GM21390 (cell line): ENCODE data around the gene PGLYRP3.
"Not testable (repeated sequence)": the region's sequence is repeated elsewhere in the genome, so short reads cannot be mapped to it uniquely, and the experiment has no call there.

Source experiments
- ATAC-seq: cut with Tn5 transposase; IDR thresholded peaks from one replicate; pipeline ENCODE4 v1.9.1; 2021; ENCODE audit not compliant: unreplicated experiment

Gene PGLYRP3

GRCh38 chr1:153314388-153314787, 1.6 kb upstream of the PGLYRP3 start:
- ATAC-seq: not testable (repeated sequence)

GRCh38 chr1:153313288-153313687, 536 bp upstream of the PGLYRP3 start:
- no peak for ATAC-seq

DNA sequence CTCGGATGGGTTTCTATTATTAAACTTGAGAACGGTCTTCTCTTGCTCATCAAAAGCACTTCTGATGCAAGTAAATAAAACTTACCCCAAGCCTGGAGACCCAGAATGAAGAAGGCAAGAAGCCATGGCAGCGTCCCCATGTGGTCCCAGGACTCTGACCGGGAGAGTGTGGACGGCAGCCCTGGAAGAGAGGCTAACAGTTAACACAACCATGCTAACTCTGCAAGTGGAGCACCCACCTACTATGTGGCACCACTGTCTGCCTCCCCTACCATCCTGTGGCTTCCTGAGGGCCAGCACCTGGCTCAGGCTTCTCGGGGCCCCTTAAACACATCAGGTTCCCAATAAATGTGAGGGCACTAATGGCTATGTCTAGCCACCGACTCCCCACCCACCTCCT, 2.2 kb downstream of the PGLYRP3 start:
- ATAC-seq: no peak

DNA sequence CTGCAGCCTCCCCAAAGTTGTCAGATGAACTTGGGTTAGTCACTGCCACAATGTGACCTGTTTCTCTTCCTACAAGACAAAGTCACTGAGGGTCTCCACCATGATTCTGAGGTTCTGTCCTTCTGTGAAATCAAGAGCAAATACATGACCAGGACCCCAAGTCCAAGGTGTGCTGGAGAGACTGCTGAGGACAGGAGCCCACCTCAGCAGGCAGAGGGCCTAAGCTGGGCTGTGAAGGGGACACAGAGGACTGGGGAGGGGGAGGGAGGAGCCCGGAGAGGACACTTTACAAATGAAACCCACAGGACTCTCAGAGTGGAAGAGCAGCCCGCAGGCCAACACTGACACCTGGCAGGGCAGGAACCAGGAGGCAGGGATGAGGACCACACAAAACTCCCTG, 3.3 kb downstream of the PGLYRP3 start:
- no peak for ATAC-seq

- ATAC-seq: no peak
Observed at GRCh38 chr1:153308540-153308939, 4.2 kb downstream of the PGLYRP3 start.

GRCh38 chr1:153307221-153307600, 5.5 kb downstream of the PGLYRP3 start:
- no peak for ATAC-seq

GRCh38 chr1:153306303-153307220, 6.2 kb downstream of the PGLYRP3 start:
- ATAC-seq: no peak

DNA sequence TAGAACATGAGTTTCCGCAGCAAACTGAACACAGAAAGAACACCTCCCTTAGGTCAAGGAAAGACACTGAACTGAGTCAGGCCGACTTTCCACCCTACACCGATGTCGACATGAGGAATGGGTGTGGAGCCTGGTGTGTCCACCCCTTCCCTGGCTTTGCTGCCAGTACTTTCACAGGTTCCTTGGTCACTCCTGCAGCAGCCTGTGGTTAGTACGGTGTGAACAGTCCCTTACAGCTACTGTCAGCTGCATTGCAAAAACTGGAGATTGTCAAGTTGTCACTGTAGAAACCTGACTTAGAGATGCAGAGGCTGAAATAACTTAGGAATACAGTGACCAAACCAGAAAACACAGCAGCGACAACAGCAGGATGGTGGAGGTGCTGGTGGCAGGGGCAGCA, 7.1 kb downstream of the PGLYRP3 start:
- no peak for ATAC-seq

- no peak for ATAC-seq
Observed at GRCh38 chr1:153302308-153302707, 10.4 kb downstream of the PGLYRP3 start.

- ATAC-seq: no peak
Observed at GRCh38 chr1:153293851-153294250, 18.9 kb downstream of the PGLYRP3 start.

DNA sequence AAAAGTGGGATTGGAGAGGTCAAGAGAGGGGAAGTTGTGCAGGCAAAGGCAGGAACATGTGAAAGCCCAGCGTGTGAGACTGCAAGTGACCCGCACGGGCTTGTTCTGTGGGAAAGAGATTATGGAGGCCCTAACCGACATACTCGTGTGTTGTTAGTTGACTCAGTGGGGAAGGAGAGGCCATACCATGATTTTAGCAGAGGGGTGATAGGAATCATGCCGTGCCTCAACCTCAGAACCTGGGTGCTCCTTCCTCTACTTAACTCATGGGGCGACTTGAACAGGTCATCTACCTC, 19.3 kb downstream of the PGLYRP3 start:
- no peak for ATAC-seq

- no peak for ATAC-seq
Observed at GRCh38 chr1:153292740-153293479, 19.8 kb downstream of the PGLYRP3 start.

GRCh38 chr1:153292185-153292584, 20.6 kb downstream of the PGLYRP3 start:
- no peak for ATAC-seq

DNA sequence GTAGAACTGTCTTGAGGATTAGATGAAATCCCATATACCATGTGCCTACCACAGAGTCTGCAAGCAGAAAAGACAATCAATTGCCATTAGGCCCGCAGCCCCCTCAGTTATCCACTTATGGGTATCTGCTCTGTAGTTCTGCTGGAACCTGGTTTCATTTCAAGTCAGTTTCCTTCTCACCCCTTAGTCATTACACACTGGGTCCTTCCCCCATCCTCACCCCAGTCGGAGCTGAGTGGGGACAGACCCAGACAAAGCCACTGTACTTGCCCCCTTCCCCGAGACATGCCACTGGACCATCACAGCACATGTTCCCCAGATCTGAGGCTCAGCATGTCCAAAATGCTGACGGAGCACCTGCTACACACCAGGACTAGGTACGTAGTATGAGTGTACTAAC, 21.2 kb downstream of the PGLYRP3 start:
- no peak for ATAC-seq

DNA sequence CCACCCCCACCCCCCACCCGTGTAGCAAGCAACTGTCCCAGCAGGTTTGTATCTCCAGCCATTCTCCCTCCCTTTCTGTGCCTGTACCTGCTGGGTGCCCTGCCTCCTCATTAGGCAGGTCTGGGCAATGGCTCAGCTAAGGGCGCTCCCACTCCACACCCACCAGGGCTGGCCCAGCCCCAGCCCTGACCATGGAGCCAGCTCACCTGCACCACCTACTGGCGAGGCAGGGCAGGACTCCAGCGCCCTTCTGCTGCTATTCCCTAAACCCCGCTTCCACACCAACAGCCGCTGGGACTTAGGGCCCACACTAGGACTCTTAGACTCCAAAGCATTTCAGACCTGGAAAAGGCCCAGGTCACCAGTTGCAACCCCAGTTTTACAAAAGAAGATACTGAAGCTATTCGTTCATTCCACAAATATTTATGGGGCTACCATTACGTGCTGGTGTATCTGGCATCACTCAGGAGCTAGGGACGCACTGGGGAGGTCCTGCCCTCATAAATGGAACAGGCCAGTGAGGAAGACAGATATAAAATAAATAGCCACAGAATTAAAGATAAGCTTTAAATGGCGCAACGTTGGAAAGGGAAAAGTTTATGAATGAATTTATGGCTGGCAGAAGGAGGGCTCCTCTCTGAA, 24.0 kb downstream of the PGLYRP3 start:
- no peak for ATAC-seq

- no peak for ATAC-seq
Observed at GRCh38 chr1:153277852-153278251, 34.9 kb downstream of the PGLYRP3 start.

DNA sequence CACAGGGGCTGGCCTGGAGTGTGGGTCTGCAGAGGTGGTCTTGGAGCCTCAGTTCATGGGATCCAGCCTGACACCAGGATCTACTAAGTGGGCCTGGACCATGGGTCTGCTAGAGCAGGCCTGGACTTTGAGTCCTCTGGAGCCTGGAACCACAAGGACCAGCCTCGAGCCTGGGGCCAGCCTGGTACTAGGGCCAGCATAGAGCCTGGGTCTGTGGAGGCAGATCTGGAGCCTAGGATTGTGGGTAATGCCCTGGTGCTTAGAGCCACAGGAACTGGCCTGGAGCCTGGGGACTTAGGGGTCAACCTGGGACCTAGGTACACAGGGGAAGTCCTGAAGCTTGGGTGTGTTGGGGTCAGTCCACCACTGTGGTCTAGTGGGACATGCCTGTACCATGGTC, 40.6 kb downstream of the PGLYRP3 start:
- no peak for ATAC-seq

DNA sequence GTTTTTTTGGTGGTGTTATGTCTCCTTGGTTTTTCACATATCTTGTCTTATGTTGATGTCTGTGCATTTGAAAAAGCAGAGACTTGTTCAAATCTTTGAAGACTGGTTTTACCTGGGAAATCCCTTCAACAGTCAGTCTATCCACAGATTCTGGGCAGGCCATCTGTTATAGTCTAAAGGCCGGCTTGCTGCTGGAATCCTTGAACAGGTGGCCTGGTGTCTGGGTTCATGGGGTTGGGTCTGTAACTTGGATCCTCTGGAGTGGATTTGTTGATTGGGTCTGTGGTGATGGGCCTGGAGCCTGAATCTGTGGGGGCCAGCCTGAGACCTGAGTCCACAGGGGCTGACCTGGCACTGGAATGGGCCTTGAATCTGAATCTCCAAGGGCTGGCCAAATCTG, 41.0 kb downstream of the PGLYRP3 start:
- no peak for ATAC-seq

DNA sequence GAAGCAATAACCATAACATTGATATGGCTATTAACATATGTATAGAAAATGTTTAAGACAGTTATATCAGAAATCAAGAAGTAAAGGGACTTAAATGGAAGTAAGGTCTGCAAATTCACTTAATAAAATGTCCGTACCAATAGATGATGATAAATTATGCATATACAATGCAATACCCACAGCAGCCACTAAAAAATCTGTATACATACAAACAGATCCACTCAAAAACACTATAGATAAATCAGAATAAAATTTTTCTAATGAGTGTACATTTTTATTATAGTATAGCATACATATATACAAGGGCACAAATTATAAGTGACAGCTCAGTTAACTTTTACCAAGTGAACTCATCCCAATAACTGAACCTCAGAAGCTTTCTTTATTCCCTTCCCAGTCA, 47.3 kb downstream of the PGLYRP3 start:
- no peak for ATAC-seq

DNA sequence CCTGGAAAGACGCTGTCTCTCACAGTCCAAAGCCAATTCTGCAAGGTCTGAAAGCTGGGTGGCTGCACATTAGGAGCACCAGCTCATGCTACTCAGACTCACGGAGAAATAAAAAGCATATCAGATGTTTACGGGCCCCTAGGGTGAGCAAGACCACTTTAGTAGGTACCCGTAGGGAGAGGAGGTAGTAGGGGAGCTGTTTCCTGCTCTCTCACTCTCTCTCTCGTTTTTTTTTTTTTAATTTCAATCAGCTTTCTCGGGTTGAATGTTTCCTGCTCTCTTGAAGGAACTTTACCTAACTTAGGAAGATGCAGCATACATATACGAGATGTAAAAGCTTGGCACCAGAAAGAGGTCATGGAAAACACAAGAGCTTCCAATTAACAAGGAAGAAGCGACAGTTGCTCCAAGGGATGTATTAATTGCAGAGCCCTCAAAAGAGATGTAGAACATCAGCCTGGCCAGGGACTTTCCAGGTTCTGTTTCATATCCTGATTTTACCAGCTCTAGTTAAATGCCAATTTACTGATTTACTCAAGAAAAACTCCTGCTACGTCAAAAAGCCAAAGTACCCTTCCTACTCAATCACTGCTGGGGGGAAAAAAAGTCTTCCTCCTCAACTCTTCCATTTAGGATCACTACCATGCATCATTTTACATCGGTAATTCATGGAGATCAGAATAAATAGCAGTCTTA, 50.1 kb downstream of the PGLYRP3 start:
- no peak for ATAC-seq

DNA sequence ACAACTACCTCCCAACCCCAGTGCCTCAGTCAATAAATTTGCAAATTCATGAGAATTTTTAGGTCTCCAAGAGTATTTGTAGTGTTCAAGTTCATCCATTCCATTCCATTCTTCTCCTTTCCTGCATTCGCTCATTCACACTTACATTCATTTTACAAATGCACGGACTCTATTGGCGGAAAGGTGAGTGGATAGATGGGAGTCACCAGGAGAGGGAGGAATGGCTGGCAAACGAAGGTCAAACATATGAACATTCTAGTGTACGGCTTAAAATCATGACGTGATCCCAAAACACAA, 50.7 kb downstream of the PGLYRP3 start:
- no peak for ATAC-seq
